ENCODE data around the gene MEDAG.

DNA sequence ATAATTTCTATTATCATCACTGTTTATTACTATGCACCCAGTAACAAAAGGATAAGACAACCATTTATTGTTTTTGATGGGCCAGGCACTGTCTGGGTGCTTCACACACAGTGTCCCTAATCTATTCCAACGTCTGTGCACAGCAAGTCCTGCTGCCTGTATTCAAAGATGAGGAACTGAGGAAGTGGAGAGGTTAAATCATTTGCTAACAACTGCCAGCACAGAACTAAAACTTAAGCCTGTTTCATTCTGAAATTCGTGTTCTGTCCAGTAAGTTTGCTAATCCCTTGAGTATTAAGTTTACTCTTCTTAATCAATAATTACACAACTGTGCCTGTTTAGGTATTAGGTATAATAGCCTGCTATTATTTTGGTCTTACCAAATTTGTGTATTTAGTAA is 68.3 kb downstream of the MEDAG start:
- TF ChIP-seq CTCF (IDR thresholded peaks at IDR 0.05) (no peak), POLR2A (IDR thresholded peaks at IDR 0.05) (no peak)

Measured in lower leg skin (tissue), 3 donors.